ENCODE measurements around the gene PPP2R3C. TPM values are rescaled to one million over a fixed set of nuclear protein-coding genes. Genes with fewer than 3 reads are reported as not detected.

Gene PPP2R3C
- polyA plus RNA-seq, 1 donor from 2014 or later = 91.4 TPM

GRCh38 chr14:35073486-35073885, 48.3 kb downstream of the PPP2R3C start:
- Histone ChIP-seq H3K9me3 (ENCODE audit: low read length) (no peaks in the 10 kb centered on the region), H3K79me2 (replicated peaks; ENCODE audit: insufficient read depth, low read length) (no peaks in the 10 kb centered on the region), H3K36me3 (ENCODE audit: insufficient read depth, low read length) (no peaks in the 10 kb centered on the region), H3K4me2 (ENCODE audit: low read length) (no peak overlapping the region), H3K27ac (ENCODE audit: low read length) (no peak overlapping the region), H3K9me2 (ENCODE audit: insufficient read depth, low read length) (no peaks in the 10 kb centered on the region), H3K27me3 (ENCODE audit: insufficient read depth, low read depth, low read length) (no peaks in the 10 kb centered on the region), H3F3A (ENCODE audit: insufficient read depth, low read length, poor library complexity, severe bottlenecking) (no peaks in the 10 kb centered on the region), H4K20me1 (ENCODE audit: insufficient read depth) (no peaks in the 10 kb centered on the region), H2AFZ (ENCODE audit: low read depth, low read length) (no peak overlapping the region), H3K9ac (ENCODE audit: low read length) (no peak overlapping the region), H3K4me3 (ENCODE audit: low read length) (no peak overlapping the region)
- TF ChIP-seq TAF1 (IDR thresholded peaks at IDR 0.05; ENCODE audit: low read depth) (no peak), MXI1 (conservative IDR thresholded peaks at IDR 0.05; ENCODE audit: poor library complexity, severe bottlenecking) (no peak), REST (IDR thresholded peaks at IDR 0.05; ENCODE audit: borderline replicate concordance) (no peak), EZH2 (IDR thresholded peaks at IDR 0.05; ENCODE audit: borderline replicate concordance, insufficient read depth, low read length, poor library complexity, severe bottlenecking) (no peak), POLR2AphosphoS5 (IDR thresholded peaks at IDR 0.05) (no peak), RAD21 (conservative IDR thresholded peaks at IDR 0.05) (no peak), EP300 (conservative IDR thresholded peaks at IDR 0.05; ENCODE audit: poor library complexity, severe bottlenecking) (no peak), SMC3 (conservative IDR thresholded peaks at IDR 0.05; ENCODE audit: poor library complexity) (no peak)
- TF ChIP-seq, protein P1, sequence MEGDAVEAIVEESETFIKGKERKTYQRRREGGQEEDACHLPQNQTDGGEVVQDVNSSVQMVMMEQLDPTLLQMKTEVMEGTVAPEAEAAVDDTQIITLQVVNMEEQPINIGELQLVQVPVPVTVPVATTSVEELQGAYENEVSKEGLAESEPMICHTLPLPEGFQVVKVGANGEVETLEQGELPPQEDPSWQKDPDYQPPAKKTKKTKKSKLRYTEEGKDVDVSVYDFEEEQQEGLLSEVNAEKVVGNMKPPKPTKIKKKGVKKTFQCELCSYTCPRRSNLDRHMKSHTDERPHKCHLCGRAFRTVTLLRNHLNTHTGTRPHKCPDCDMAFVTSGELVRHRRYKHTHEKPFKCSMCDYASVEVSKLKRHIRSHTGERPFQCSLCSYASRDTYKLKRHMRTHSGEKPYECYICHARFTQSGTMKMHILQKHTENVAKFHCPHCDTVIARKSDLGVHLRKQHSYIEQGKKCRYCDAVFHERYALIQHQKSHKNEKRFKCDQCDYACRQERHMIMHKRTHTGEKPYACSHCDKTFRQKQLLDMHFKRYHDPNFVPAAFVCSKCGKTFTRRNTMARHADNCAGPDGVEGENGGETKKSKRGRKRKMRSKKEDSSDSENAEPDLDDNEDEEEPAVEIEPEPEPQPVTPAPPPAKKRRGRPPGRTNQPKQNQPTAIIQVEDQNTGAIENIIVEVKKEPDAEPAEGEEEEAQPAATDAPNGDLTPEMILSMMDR (IDR thresholded peaks at IDR 0.05; ENCODE audit: poor library complexity, severe bottlenecking) = no peak

DNA sequence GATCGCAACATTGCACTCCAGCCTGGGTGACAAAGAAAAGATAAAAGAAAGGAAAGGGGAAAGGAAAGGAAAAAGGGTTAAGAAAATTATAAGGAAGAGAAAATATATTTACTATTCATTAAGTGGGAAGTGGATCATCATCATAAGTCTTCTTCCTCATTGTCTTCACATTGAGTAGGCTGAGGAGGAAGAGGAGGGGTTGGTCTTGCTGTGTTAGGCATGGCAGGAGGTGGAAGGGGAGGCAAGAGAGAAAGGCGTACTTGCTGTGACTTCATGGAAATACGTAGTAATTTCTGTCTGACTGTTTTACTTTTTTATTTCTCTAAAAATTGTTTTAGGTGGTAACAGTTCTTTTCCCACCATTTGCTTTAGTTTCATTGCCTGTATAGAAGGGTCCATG, 49.6 kb downstream of the PPP2R3C start:
- no peak for TF ChIP-seq EZH2 (IDR thresholded peaks at IDR 0.05; ENCODE audit: borderline replicate concordance, insufficient read depth, low read length, poor library complexity, severe bottlenecking)
- no peak for TF ChIP-seq MXI1 (conservative IDR thresholded peaks at IDR 0.05; ENCODE audit: poor library complexity, severe bottlenecking)
- no peak for TF ChIP-seq RAD21 (conservative IDR thresholded peaks at IDR 0.05)
- no peak for TF ChIP-seq SMC3 (conservative IDR thresholded peaks at IDR 0.05; ENCODE audit: poor library complexity)
- TF ChIP-seq REST (IDR thresholded peaks at IDR 0.05; ENCODE audit: borderline replicate concordance) = no peak
- TF ChIP-seq EP300 (conservative IDR thresholded peaks at IDR 0.05; ENCODE audit: poor library complexity, severe bottlenecking) = no peak
- TF ChIP-seq, protein P1 (IDR thresholded peaks at IDR 0.05; ENCODE audit: poor library complexity, severe bottlenecking) = no peak
- TF ChIP-seq TAF1 (IDR thresholded peaks at IDR 0.05; ENCODE audit: low read depth) = no peak
- TF ChIP-seq POLR2AphosphoS5 (IDR thresholded peaks at IDR 0.05) = no peak
- peaks cover 8% of the 10 kb centered on the region for H3K36me3 ChIP-seq (ENCODE audit: insufficient read depth, low read length)
- no peaks in the 10 kb centered on the region for H3K27me3 ChIP-seq (ENCODE audit: insufficient read depth, low read depth, low read length)
- H3K79me2 ChIP-seq (replicated peaks; ENCODE audit: insufficient read depth, low read length) = no peaks in the 10 kb centered on the region
- H3K27ac ChIP-seq (ENCODE audit: low read length) = no peak overlapping the region
- no peaks in the 10 kb centered on the region for H3K9me3 ChIP-seq (ENCODE audit: low read length)
- no peak overlapping the region for H3K4me3 ChIP-seq (ENCODE audit: low read length)
- no peaks in the 10 kb centered on the region for H4K20me1 ChIP-seq (ENCODE audit: insufficient read depth)
- no peak overlapping the region for H3K4me2 ChIP-seq (ENCODE audit: low read length)
- no peak overlapping the region for H2AFZ ChIP-seq (ENCODE audit: low read depth, low read length)
- no peaks in the 10 kb centered on the region for H3K9me2 ChIP-seq (ENCODE audit: insufficient read depth, low read length)
- no peaks in the 10 kb centered on the region for H3F3A ChIP-seq (ENCODE audit: insufficient read depth, low read length, poor library complexity, severe bottlenecking)
- H3K9ac ChIP-seq (ENCODE audit: low read length) = no peak overlapping the region
